NT2/D1 (cell line): ENCODE measurements around the gene MAP3K5.
"Not testable (repeated sequence)": the region's sequence is repeated elsewhere in the genome, so short reads cannot be mapped to it uniquely, and the experiment has no call there.

ENCODE experiments used
- DNase-seq: peaks from one replicate; pipeline ENCODE4 v3.0.0-alpha.2; 2011; ENCODE audit warnings: low read depth, low spot score
- H3K27me3 ChIP-seq: 2 replicates; pipeline ENCODE4 v1.6.0; 2011; ENCODE audit warnings: mild to moderate bottlenecking; ENCODE audit not compliant: insufficient read length, insufficient read depth
- H3K36me3 ChIP-seq: 2 replicates; pipeline ENCODE4 v1.6.1; 2011; ENCODE audit warnings: mild to moderate bottlenecking, low read length, mixed read lengths; ENCODE audit not compliant: insufficient read depth, insufficient read length
- H3K4me1 ChIP-seq: 2 replicates; pipeline ENCODE4 v1.5.1; 2011; ENCODE audit not compliant: insufficient read depth, insufficient read length
- H3K4me3 ChIP-seq: 2 replicates; pipeline ENCODE4 v1.5.1; 2011; ENCODE audit warnings: low read depth; ENCODE audit not compliant: insufficient read length
- H3K9ac ChIP-seq: 2 replicates; pipeline ENCODE4 v1.6.0; 2011; ENCODE audit warnings: low read depth; ENCODE audit not compliant: insufficient read length
- H3K9me3 ChIP-seq: 2 replicates; pipeline ENCODE4 v1.5.1; 2011; ENCODE audit warnings: mild to moderate bottlenecking, low read length; ENCODE audit not compliant: insufficient read depth
- SUZ12 ChIP-seq: IDR thresholded peaks from 2 replicates; pipeline ENCODE4 v1.6.1; 2011; ENCODE audit not compliant: insufficient read length, insufficient read depth; ENCODE audit errors: extremely low read depth
- YY1 ChIP-seq: IDR thresholded peaks from 2 replicates; pipeline ENCODE4 v1.6.1; 2011; ENCODE audit not compliant: insufficient read length, insufficient read depth
- ZNF274 ChIP-seq: IDR thresholded peaks from 2 replicates; pipeline ENCODE4 v1.6.1; 2011; ENCODE audit warnings: mild to moderate bottlenecking, low read depth, low read length

Gene MAP3K5

DNA sequence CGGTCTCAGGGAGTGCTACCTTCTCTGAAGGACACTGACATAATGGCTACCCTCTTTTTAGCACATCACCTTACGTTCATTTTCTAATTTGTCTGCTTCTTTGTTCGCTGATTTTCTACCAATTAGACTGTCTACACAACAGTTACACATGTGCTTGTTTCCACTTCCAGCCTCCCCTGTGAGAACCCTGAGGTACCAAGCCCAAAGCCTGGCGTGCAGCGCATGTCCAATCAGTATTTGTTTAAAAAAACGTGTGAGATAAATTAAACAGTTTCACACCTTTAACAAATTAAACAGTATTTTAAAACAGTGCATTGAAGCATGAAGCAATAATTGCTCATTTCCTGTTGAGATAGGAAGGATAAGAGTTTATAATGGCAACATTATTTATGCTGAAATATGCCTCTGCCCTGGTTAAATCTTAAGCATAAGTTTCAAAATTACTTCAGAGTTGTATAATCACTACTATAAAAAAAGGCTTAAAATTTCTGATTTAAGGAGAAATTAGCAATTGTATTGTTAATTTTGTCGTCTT is 88.9 kb downstream of the MAP3K5 start:
- no peaks in the 10 kb centered on the region for H3K4me1 ChIP-seq
- DNase-seq: no peak
- H3K9me3 ChIP-seq: no peaks in the 10 kb centered on the region
- no peaks in the 10 kb centered on the region for H3K27me3 ChIP-seq
- H3K4me3 ChIP-seq: no peak overlapping the region
- no peak for TF ChIP-seq ZNF274
- no peak for TF ChIP-seq SUZ12
- no peak for TF ChIP-seq YY1
- no peak overlapping the region for H3K9ac ChIP-seq
- no peaks in the 10 kb centered on the region for H3K36me3 ChIP-seq

DNA sequence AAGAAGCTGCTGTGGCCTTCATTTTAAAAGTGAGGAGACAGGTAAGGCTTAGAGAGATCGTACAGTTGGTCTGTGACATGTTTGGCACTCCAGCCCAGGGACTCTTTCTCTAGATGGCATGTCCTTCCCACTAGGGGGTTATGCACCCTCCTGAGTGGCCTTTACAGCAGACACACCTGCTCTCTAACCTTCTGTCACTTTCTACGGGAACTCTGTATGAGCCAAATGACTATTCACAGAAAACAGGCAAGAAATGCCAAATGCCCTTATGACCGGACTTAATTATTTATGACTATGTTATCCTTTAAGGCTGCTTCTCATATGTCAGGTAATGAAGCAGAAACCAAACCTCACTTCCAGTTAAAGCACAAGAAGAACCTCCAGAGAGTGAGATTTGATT is 91.2 kb downstream of the MAP3K5 start:
- H3K9me3 ChIP-seq: no peaks in the 10 kb centered on the region
- no peaks in the 10 kb centered on the region for H3K36me3 ChIP-seq
- no peaks in the 10 kb centered on the region for H3K4me1 ChIP-seq
- no peak for TF ChIP-seq YY1
- TF ChIP-seq ZNF274: no peak
- TF ChIP-seq SUZ12: no peak
- no peaks in the 10 kb centered on the region for H3K27me3 ChIP-seq
- H3K4me3 ChIP-seq: no peak overlapping the region
- no peak for DNase-seq
- no peak overlapping the region for H3K9ac ChIP-seq

DNA sequence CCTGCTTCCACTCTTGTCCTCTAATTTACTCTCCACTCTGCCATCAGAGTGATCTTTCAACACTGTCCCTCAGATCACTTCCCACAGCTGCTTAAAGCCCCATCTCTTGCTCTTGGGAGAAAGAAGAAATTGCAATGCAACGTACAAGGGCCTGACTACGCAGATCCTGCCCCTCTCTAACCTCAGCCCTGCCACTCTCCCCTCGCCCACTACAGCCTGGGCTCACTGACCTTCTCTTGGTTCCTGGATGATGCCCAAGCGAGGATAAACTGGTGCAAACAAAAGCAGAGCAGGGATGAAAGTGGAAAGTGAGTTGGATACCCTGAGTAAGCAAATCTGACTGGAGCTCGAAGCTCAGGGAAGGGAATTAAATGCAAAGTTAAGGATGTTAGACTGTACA is 92.9 kb downstream of the MAP3K5 start:
- DNase-seq: no peak
- no peaks in the 10 kb centered on the region for H3K4me1 ChIP-seq
- no peak overlapping the region for H3K9ac ChIP-seq

DNA sequence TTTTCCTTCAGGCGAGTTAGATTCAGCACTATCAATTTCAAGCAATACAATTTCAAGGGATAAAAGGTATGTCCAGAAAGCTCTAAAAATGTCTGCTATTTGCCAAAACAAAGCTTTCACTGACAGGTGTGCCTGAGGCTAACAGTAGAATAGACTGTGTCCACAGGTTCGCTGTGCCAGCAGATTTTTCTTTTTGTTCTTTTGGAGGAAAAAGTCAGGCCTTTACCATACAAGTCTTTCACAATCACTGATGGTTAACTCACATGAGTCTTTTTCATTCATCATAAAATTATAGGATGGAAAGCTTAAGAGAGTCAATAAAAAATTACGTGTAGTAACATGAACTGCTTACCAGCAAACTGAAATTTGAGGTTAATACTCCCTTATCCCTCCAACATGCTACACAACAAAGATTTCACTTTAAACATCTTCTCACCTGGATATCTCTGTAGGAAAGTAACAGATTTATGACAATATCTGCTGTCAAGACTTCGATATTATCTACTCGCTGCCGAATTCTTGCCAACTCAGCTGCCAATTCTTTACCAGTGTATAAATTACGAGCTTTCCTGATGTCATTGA is 95.4 kb downstream of the MAP3K5 start:
- Histone ChIP-seq H3K4me1 (no peaks in the 10 kb centered on the region), H3K9me3 (no peaks in the 10 kb centered on the region), H3K27me3 (no peaks in the 10 kb centered on the region), H3K4me3 (no peak overlapping the region), H3K36me3 (no peaks in the 10 kb centered on the region), H3K9ac (no peak overlapping the region)
- DNase-seq: no peak
- no peak for TF ChIP-seq ZNF274
- no peak for TF ChIP-seq YY1
- no peak for TF ChIP-seq SUZ12

More for the DNA sequence above, 92.9 kb downstream of the MAP3K5 start:
- no peaks in the 10 kb centered on the region for H3K27me3 ChIP-seq
- H3K36me3 ChIP-seq: no peaks in the 10 kb centered on the region
- H3K9me3 ChIP-seq: no peaks in the 10 kb centered on the region
- TF ChIP-seq ZNF274: no peak
- no peak for TF ChIP-seq SUZ12
- no peak for TF ChIP-seq YY1
- no peak overlapping the region for H3K4me3 ChIP-seq

DNA sequence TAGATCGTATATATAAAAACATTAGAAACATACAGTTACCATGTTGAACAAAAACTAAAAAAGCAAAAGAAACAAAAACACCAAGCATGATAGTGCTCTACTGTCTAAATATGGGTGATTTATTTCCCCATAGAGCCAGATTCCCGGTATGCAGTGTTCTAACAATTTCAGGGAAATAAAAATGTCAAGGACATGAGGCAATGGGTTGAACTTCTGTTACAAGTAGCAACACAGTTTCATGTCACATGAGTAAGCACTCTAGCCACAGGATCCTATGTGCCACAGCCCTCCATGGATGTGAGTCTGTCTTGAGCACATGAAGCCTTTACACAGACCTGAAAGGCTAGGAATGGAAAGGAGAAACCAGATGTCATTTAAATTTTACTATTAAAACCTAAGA is 96.0 kb downstream of the MAP3K5 start:
- TF ChIP-seq YY1 (no peak), ZNF274 (no peak), SUZ12 (no peak)
- DNase-seq: no peak
- no peaks in the 10 kb centered on the region for H3K36me3 ChIP-seq
- no peaks in the 10 kb centered on the region for H3K4me1 ChIP-seq
- no peak overlapping the region for H3K9ac ChIP-seq
- H3K4me3 ChIP-seq: no peak overlapping the region
- H3K9me3 ChIP-seq: no peaks in the 10 kb centered on the region
- H3K27me3 ChIP-seq: no peaks in the 10 kb centered on the region

DNA sequence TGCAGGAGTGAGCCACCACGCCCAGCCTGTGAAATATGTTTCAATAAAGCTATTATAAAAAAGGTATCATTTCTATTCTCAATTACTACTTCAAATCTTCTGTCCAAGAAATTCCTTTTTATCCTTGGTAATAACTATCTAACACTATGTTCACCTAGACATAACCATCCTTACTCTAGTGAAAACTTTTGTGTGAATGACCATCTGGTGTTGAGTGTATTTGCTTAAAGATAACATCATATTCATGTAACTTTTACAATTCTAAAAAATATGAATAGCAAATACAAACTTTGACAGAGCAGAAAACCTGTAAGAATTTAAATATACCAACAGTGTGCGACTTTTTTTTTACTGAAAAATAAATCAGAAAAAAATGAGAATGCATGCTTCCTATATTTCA is 96.9 kb downstream of the MAP3K5 start:
- no peak overlapping the region for H3K9ac ChIP-seq
- H3K4me1 ChIP-seq: no peaks in the 10 kb centered on the region
- no peaks in the 10 kb centered on the region for H3K27me3 ChIP-seq
- TF ChIP-seq ZNF274 (no peak), YY1 (no peak), SUZ12 (no peak)
- no peaks in the 10 kb centered on the region for H3K36me3 ChIP-seq
- DNase-seq: no peak
- no peaks in the 10 kb centered on the region for H3K9me3 ChIP-seq
- H3K4me3 ChIP-seq: no peak overlapping the region

DNA sequence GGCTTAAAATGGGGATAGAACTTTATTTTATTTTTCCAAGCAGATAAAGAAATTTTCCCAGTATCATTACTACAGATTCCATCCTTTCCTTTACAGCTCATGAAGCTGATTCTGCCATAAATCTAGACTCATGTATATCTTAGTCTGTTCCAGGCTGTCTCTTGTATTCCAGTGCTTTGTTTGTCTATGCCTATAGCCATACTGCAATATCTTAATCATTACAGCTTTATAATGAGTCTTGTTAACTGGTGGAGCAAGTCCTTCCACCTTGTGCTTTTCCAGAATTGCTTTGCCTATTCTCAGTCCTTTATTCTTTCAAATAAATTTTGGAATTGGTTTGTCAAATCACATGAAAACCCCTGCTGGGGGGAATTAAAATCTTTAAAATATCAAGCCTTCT is 99.2 kb downstream of the MAP3K5 start:
- H3K27me3 ChIP-seq: no peaks in the 10 kb centered on the region
- DNase-seq: no peak
- no peaks in the 10 kb centered on the region for H3K36me3 ChIP-seq
- no peak for TF ChIP-seq YY1
- no peak for TF ChIP-seq SUZ12
- no peak for TF ChIP-seq ZNF274
- no peak overlapping the region for H3K9ac ChIP-seq
- H3K4me3 ChIP-seq: no peak overlapping the region
- no peaks in the 10 kb centered on the region for H3K4me1 ChIP-seq
- H3K9me3 ChIP-seq: no peaks in the 10 kb centered on the region

DNA sequence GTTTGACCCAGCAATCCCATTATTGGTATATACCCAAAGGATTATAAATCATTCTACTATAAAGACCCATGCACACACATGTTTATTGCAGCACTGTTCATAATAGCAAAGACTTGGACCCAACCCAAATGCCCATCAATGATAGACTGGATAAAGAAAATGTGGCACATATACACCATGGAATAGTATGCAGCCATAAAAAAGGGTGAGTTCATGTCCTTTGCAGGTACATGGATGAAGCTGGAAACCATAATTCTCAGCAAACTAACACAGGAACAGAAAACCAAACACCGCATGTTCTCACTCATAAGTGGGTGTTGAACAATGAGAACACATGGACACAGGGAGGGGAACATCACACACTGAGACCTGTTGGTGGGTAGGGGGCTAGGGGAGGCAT is 104.4 kb downstream of the MAP3K5 start:
- DNase-seq, H3K4me1 ChIP-seq, H3K27me3 ChIP-seq, H3K9me3 ChIP-seq, H3K4me3 ChIP-seq, H3K9ac ChIP-seq, H3K36me3 ChIP-seq: not testable (repeated sequence)
